Stimulated activated naive CD8-positive, alpha-beta T cell treated with anti-CD3 and anti-CD28 coated beads, Interleukin-15, amount 100 ng/mL, for 72 hours (primary cell): ENCODE data around the gene SAMD11.

Experiments
- ATAC-seq: fragments of 150-1000 bp; cut with Tn5 transposase; 2 replicates; pipeline ENCODE4 v1.10.0; 2021; ENCODE audit warnings: mild to moderate bottlenecking, moderate library complexity
- DNase-seq, 2 donors: peaks; one replicate each; pipeline ENCODE4 v3.0.0; 2021 to 2022
- H3K27ac Mint-ChIP-seq, 2 donors: one replicate each; pipeline ENCODE4 v1.8.0; 2022; ENCODE audit warnings: mild to moderate bottlenecking in 2 of 2, mixed read lengths in 2 of 2, moderate library complexity in 2 of 2
- H3K27me3 Mint-ChIP-seq: one replicate; pipeline ENCODE4 v1.8.0; 2022; ENCODE audit warnings: mixed read lengths
- H3K4me1 Mint-ChIP-seq: one replicate; pipeline ENCODE4 v1.8.0; 2022; ENCODE audit warnings: mild to moderate bottlenecking, mixed read lengths
- H3K4me3 Mint-ChIP-seq, 2 donors: one replicate each; pipeline ENCODE4 v1.8.0; 2022; ENCODE audit warnings: mild to moderate bottlenecking in 2 of 2, mixed read lengths in 2 of 2, moderate library complexity in 1 of 2
- H3K9me3 Mint-ChIP-seq, 2 donors: one replicate each; pipeline ENCODE4 v1.8.0; 2022; ENCODE audit warnings: mixed read lengths in 2 of 2

SAMD11 gene

GRCh38 chr1:931380-932172 is 7.9 kb downstream of the SAMD11 start:
- Mint-ChIP-seq H3K27me3 (peaks cover 84% of the 10 kb centered on the region), H3K4me3 (no peak overlapping the region)

DNA sequence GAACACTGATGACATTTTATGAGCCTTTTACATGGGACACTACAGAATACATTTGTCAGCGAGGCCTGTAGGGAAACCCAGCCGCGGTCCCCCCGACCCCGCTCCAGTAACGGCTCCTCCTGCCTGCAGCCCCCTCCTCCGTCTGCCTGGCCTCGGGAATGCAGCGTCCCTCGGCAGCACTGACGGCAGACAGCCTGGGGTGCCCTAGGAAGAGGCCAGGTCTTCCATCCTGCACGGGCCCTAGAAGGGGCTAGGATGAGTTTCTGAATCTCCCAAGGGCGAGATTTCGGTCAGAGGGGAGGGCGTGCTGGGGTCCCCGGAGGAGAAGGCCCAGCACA is 8.4 kb downstream of the SAMD11 start:
- Mint-ChIP-seq H3K9me3 (no peaks in the 10 kb centered on the region), H3K4me3 (no peak overlapping the region), H3K27me3 (peaks cover 84% of the 10 kb centered on the region), H3K27ac (no peak overlapping the region), H3K4me1 (no peaks in the 10 kb centered on the region)
- DNase-seq, result no peak
- ATAC-seq, result no peak

More at GRCh38 chr1:931380-932172, 7.9 kb downstream of the SAMD11 start:
- H3K4me1 Mint-ChIP-seq, result no peaks in the 10 kb centered on the region
- no peaks in the 10 kb centered on the region for H3K9me3 Mint-ChIP-seq
- H3K27ac Mint-ChIP-seq, result no peak overlapping the region
- ATAC-seq (no peak), DNase-seq (no peak)

GRCh38 chr1:932776-933602 is 9.3 kb downstream of the SAMD11 start:
- H3K4me3 Mint-ChIP-seq, result no peak overlapping the region
- H3K27me3 Mint-ChIP-seq, result peaks cover 84% of the 10 kb centered on the region
- DNase-seq (no peak), ATAC-seq (no peak)
- no peak overlapping the region for H3K27ac Mint-ChIP-seq
- no peaks in the 10 kb centered on the region for H3K4me1 Mint-ChIP-seq
- no peaks in the 10 kb centered on the region for H3K9me3 Mint-ChIP-seq

GRCh38 chr1:933603-933940 is 9.8 kb downstream of the SAMD11 start:
- Mint-ChIP-seq H3K4me3 (no peak overlapping the region), H3K9me3 (no peaks in the 10 kb centered on the region), H3K27ac (no peak overlapping the region), H3K4me1 (no peaks in the 10 kb centered on the region), H3K27me3 (peaks cover 84% of the 10 kb centered on the region)
- ATAC-seq (no peak), DNase-seq (no peak)

GRCh38 chr1:934991-935750 is 11.4 kb downstream of the SAMD11 start:
- H3K27me3 Mint-ChIP-seq, result peaks cover 85% of the 10 kb centered on the region
- no peaks in the 10 kb centered on the region for H3K4me1 Mint-ChIP-seq
- H3K27ac Mint-ChIP-seq, result no peak overlapping the region
- H3K4me3 Mint-ChIP-seq, result no peak overlapping the region
- DNase-seq (no peak), ATAC-seq (no peak)
- no peaks in the 10 kb centered on the region for H3K9me3 Mint-ChIP-seq

DNA sequence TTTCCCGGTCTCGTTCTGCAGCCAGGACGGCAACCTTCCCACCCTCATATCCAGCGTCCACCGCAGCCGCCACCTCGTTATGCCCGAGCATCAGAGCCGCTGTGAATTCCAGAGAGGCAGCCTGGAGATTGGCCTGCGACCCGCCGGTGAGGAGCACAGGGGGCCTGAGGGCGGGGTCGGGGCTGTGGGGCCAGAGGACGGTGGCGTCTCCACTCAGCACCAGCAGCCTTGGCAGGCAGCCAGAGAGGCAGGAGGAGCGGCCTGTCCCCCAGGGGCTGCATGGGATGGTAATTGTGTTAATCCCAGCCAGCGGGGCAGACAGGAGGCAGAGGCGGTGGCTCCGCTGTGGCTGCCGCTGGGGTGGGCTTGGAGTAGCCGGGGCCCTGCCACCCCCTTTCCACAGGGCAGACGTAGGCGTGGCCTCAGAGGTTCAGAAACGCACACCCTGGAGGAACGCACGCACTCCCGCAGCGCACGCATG is 12.1 kb downstream of the SAMD11 start:
- H3K4me3 Mint-ChIP-seq, result no peak overlapping the region
- no peaks in the 10 kb centered on the region for H3K9me3 Mint-ChIP-seq
- DNase-seq (no peak), ATAC-seq (no peak)
- peaks cover 3% of the 10 kb centered on the region for H3K4me1 Mint-ChIP-seq
- no peak overlapping the region for H3K27ac Mint-ChIP-seq
- H3K27me3 Mint-ChIP-seq, result peaks cover 84% of the 10 kb centered on the region

DNA sequence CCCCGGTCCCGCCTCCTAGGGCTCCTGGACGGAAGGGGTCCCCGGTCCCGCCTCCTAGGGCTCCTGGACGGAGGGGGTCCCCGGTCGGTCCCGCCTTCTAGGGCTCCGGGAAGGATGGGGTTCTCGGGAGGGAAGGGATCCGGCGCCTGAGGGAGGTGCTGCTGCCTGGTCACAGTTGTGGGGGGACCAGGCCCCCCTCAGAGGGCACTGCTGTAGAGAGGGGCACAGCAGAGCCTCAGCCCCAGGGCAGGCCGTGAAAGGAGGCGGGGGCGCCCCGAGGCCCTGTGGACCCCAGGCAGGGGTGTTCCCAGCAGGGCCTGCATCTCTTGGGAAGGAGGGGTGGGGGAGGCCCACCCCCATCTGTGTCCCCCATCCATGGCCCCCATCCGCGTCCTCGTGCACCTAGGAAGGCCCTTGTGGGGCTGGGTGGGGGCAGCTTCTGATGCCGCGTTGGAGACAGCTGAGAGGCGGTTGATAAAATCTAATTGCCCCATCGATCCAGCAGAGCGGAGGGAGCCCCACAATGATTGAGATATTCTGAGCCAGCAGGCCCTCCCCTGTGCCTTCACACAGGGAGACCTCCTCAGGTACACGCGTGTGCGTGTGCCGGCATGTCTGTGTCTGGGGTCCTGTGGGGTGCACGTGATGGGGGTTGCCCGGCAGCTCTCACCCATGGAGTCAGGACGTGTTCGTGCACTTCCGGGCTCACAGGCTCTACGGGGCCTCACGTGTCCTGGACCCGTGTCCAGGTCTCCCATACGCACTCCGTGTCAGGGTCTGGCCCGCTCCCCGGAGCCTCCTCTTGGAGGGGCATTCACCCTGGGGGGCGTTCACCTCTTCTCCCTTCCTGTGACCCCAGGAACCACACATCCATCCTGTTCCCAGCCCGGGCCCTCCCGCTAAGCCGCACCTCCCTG is 12.9 kb downstream of the SAMD11 start:
- no peaks in the 10 kb centered on the region for H3K9me3 Mint-ChIP-seq
- H3K4me3 Mint-ChIP-seq, result no peak overlapping the region
- H3K27me3 Mint-ChIP-seq, result peaks cover 84% of the 10 kb centered on the region
- ATAC-seq, result peak; percentile 16
- H3K4me1 Mint-ChIP-seq, result peaks cover 11% of the 10 kb centered on the region
- DNase-seq, result no peak
- no peak overlapping the region for H3K27ac Mint-ChIP-seq

- no peaks in the 10 kb centered on the region for H3K9me3 Mint-ChIP-seq
- H3K27ac Mint-ChIP-seq, result peak overlapping the region in 1 of 2 donors; percentile 77
- peaks cover 77% of the 10 kb centered on the region for H3K27me3 Mint-ChIP-seq
- no peak for DNase-seq
- no peak overlapping the region for H3K4me3 Mint-ChIP-seq
- peaks cover 11% of the 10 kb centered on the region for H3K4me1 Mint-ChIP-seq
- no peak for ATAC-seq
Measured at GRCh38 chr1:937521-937920, 13.8 kb downstream of the SAMD11 start.

DNA sequence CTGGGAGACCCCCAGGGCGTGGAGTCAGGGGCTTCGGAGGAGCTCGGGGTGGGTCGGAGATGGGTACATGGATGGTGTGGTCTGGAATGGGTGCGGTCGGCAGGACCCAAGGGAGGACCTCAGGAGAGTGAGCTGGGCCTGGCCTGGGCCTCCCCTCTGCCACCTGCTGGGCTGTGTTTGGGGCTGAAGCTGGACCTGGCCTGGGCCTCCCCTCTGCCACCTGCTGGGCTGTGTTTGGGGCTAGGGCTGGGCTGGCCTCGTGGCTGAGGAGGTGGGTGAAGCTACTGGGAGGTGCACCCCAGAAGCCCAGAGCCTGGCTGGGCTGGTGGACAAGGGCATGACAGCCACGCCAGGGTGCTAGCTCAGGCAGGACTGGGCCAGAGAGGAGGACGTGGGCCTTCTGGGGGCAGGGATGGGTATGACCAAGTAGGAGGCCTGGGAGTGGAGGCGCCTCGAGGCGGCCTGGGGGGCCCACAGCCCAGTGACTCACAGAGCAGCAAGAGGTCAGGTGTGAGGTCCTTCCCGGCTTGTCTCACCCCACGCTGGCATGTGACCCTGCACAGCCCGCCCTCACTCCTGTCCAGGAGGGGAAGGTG is 14.5 kb downstream of the SAMD11 start:
- Mint-ChIP-seq H3K27ac (peak overlapping the region in 1 of 2 donors; percentile 77), H3K9me3 (no peaks in the 10 kb centered on the region), H3K27me3 (peaks cover 75% of the 10 kb centered on the region), H3K4me3 (no peak overlapping the region), H3K4me1 (peaks cover 15% of the 10 kb centered on the region)
- DNase-seq (no peak), ATAC-seq (peak; percentile 35)

DNA sequence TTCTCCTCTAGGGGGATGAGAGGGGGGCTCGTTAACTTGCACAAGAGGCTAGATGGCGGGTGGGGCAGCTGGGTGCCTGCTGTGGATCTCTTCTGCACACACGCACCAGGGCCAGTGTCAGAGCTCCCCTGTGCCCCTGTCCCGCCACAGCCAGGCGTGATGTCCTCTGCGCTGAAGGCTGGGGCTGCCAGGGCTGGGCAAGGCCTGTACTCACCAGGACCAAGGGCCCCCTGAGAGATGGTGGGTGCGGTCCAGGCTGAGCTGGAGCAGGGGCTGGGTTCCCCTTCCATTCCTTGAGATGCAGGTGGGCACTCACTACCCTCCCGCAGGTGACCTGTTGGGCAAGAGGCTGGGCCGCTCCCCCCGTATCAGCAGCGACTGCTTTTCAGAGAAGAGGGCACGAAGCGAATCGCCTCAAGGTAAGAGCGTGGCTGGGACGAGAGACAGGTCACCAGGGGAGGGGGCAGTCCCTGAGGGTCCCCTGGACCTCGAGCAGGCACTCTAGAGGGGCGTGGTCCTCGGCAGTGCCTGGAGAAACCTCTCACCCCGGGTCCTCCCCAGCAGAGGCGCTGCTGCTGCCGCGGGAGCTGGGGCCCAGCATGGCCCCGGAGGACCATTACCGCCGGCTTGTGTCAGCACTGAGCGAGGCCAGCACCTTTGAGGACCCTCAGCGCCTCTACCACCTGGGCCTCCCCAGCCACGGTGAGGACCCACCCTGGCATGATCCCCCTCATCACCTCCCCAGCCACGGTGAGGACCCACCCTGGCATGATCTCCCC is 15.2 kb downstream of the SAMD11 start:
- no peaks in the 10 kb centered on the region for H3K9me3 Mint-ChIP-seq

GRCh38 chr1:939511-940106 is 15.9 kb downstream of the SAMD11 start:
- Mint-ChIP-seq H3K9me3 (no peaks in the 10 kb centered on the region), H3K4me1 (peaks cover 17% of the 10 kb centered on the region), H3K4me3 (no peak overlapping the region), H3K27me3 (peaks cover 70% of the 10 kb centered on the region), H3K27ac (no peak overlapping the region)
- DNase-seq (no peak), ATAC-seq (no peak)

More for the DNA sequence above, 15.2 kb downstream of the SAMD11 start:
- Mint-ChIP-seq H3K4me1 (peaks cover 17% of the 10 kb centered on the region), H3K27ac (no peak overlapping the region), H3K27me3 (peaks cover 72% of the 10 kb centered on the region), H3K4me3 (no peak overlapping the region)
- ATAC-seq, result no peak
- DNase-seq, result no peak

DNA sequence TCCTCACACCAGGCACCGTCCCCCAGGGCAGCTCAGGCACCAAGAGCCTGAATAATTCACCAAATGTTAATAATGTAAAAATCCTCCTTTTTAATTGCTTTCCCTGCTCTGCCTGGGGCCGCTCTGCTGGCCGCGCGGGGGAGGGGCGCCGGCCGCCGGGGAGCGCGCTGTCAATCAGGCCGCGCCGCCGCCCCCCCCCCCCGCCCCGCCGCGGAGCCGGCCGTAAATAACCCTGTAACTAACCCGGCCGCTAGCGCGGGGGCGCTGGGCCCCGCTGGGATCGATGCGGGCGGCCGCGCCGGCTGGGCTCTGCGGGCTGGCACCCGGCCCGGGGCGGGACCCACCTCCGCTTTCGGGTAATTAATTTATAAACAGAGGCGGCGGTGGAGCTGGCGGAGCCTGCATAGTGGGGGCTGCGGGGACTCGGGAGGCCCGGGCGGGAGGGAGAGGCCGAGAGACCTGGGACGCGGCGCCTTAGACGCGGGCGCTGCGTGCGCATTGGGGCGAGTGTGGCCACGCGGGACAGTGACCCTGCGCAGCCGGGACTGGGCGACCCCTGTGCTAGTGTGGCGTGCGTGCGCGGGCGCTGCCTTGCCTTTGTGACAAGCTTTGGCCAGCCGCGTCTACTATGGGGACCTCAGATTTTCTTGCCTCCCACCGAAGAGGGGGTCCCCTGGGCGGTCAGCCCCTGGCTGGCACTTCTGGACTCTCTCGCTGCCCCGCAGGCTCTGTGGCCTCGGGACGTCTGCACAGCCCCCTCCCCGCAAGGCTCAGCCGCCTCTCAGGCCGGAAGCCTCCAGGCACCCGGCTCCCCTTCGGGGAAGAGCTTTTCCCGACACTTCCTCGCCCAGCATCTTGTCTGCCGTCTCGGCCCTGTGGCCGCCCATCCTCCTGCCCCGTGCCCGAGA is 16.6 kb downstream of the SAMD11 start:
- Mint-ChIP-seq H3K27ac (no peak overlapping the region), H3K9me3 (no peaks in the 10 kb centered on the region), H3K4me3 (peak overlapping the region; percentile 77 to 86), H3K27me3 (peaks cover 63% of the 10 kb centered on the region), H3K4me1 (peaks cover 17% of the 10 kb centered on the region)
- ATAC-seq (peak; percentile 32), DNase-seq (peak in 1 of 2 donors; percentile 41)
